SK-N-MC (cell line): Measurements from ENCODE around the gene HYKK.
A peak's percentile ranks its signal among the peaks of the same experiment; 100 is the strongest.

Source experiments
- EZH2 ChIP-seq: fragments of 200-600 bp; sonication (generic); IDR thresholded peaks from one replicate; pipeline ENCODE4 v1.6.1; 2017; ENCODE audit warnings: antibody characterized with exemption
- POLR2AphosphoS5 ChIP-seq: IDR thresholded peaks from 2 replicates; pipeline ENCODE4 v1.6.1; 2012; ENCODE audit warnings: mild to moderate bottlenecking, low read depth, low read length, borderline replicate concordance

- TF ChIP-seq EZH2 = no peak
- TF ChIP-seq POLR2AphosphoS5 = peak; percentile 100
These were observed 32.9 kb downstream of the HYKK start, which contains the start of gene PSMA4 for GRCh38 chr15:78540141-78540870.
